GM12878 (cell line): Measurements from ENCODE around the gene HAO2. TPM values are rescaled to one million over a fixed set of nuclear protein-coding genes. Genes with fewer than 3 reads are reported as not detected.

ENCODE experiments used
- ATAC-seq: fragments of 200-7000 bp; cut with Tn5 transposase; 3 replicates; pipeline ENCODE4 v1.9.1; 2020; ENCODE audit warnings: mild to moderate bottlenecking, moderate library complexity
- BruUV-seq: library from RNA; stranded (reverse); fragments of 400-500 nt; replicated peaks from 2 replicates; lab custom pipeline; 2021; lab: Mats Ljungman, UMichigan
- CTCF ChIA-PET: fragments of 300-600 bp; sonication (Branson Sonifier 250); formaldehyde crosslinking; extraction: SDS; loops from one replicate; lab custom pipeline; 2021; ENCODE audit warnings: inconsistent platforms; lab: Yijun Ruan, JAX
- POLR2A ChIA-PET: fragments of 350-600 bp; formaldehyde crosslinking; extraction: SDS; loops from one replicate; lab custom pipeline; 2021; ENCODE audit warnings: inconsistent platforms; lab: Charles Lee
- RAD21 ChIA-PET: fragments of 300-600 bp; sonication (Branson Sonifier 250); formaldehyde crosslinking; loops from one replicate; lab custom pipeline; 2023; ENCODE audit warnings: antibody characterized with exemption; ENCODE audit not compliant: unreplicated experiment; lab: Charles Lee
- SMC1A ChIA-PET: fragments of 300-600 bp; sonication (Branson Sonifier 250); formaldehyde crosslinking; loops from one replicate; lab custom pipeline; 2023; ENCODE audit not compliant: unreplicated experiment, uncharacterized antibody; lab: Charles Lee
- DNase-seq: peaks from one replicate; pipeline ENCODE4 v3.0.0-alpha.2; 2011; ENCODE audit warnings: low read depth, low spot score
- FAIRE-seq: peaks from 3 replicates; lab custom pipeline; 2011; peaks lifted over from hg19 to GRCh38; lab: Jason Lieb, UNC
- H2AFZ ChIP-seq: 2 replicates; pipeline ENCODE4 v1.6.0; 2011; ENCODE audit warnings: low read depth, low read length, control low read depth; ENCODE audit not compliant: control insufficient read depth
- H3K27ac ChIP-seq: 2 replicates; pipeline ENCODE4 v1.5.1; 2011; ENCODE audit warnings: control low read depth; ENCODE audit not compliant: control insufficient read depth, insufficient read depth
- H3K27me3 ChIP-seq, 2 experiments: replicated peaks in 1 of 2; 2 replicates each; pipeline versions ENCODE4 v1.6.0 to v1.6.1; 2011; ENCODE audit warnings: low read length in 1 of 2; ENCODE audit not compliant: control insufficient read depth in 2 of 2, insufficient read depth in 2 of 2
- H3K36me3 ChIP-seq, 2 experiments: 2 replicates each; pipeline ENCODE4 v1.5.1; 2011; ENCODE audit warnings: low read length in 1 of 2; ENCODE audit not compliant: control insufficient read depth in 2 of 2, insufficient read depth in 2 of 2
- H3K4me1 ChIP-seq: 2 replicates; pipeline ENCODE4 v1.6.1; 2011; ENCODE audit warnings: mild to moderate bottlenecking, low read length, moderate library complexity, mixed read lengths; ENCODE audit not compliant: control insufficient read depth, insufficient read depth
- H3K4me2 ChIP-seq: 2 replicates; pipeline ENCODE4 v1.6.0; 2011; ENCODE audit warnings: control low read depth; ENCODE audit not compliant: control insufficient read depth, insufficient read depth
- H3K4me3 ChIP-seq: fragments of 200-600 bp; sonication (generic); 2 replicates; pipeline ENCODE4 v1.5.1; 2016
- H3K79me2 ChIP-seq: 2 replicates; pipeline ENCODE4 v1.6.0; 2011; ENCODE audit warnings: low read length; ENCODE audit not compliant: control insufficient read depth, insufficient read depth
- H3K9ac ChIP-seq: 2 replicates; pipeline ENCODE4 v1.8.0; 2011; ENCODE audit warnings: low read length, control low read depth, mixed read lengths; ENCODE audit not compliant: control insufficient read depth, insufficient read depth
- H3K9me3 ChIP-seq: replicated peaks from 3 replicates; pipeline ENCODE4 v1.5.1; 2011; ENCODE audit warnings: mild to moderate bottlenecking, low read length; ENCODE audit not compliant: control insufficient read depth, insufficient read depth
- H4K20me1 ChIP-seq: 2 replicates; pipeline ENCODE4 v1.6.0; 2011; ENCODE audit not compliant: control insufficient read depth, insufficient read depth
- HDGF ChIP-seq: fragments of 450-650 bp; IDR thresholded peaks from 2 replicates; pipeline ENCODE4 v1.6.1; 2016; ENCODE audit warnings: antibody characterized with exemption
- IKZF2 ChIP-seq, 2 experiments: fragments of 450-650 bp; IDR thresholded peaks; 2 replicates each; pipeline ENCODE4 v1.6.1; 2017; ENCODE audit warnings: mild to moderate bottlenecking in 2 of 2, moderate library complexity in 2 of 2
- IRF4 ChIP-seq: IDR thresholded peaks from 2 replicates; pipeline ENCODE4 v1.6.1; 2011; ENCODE audit warnings: low read depth, low read length
- NFIC ChIP-seq: IDR thresholded peaks from 2 replicates; pipeline ENCODE4 v1.6.1; 2012; ENCODE audit warnings: low read depth, mild to moderate bottlenecking, inconsistent platforms, low read length, moderate library complexity
- POU2F2 ChIP-seq: IDR thresholded peaks from 3 replicates; pipeline ENCODE4 v1.6.1; 2011; ENCODE audit warnings: low read depth, mild to moderate bottlenecking, low read length, borderline replicate concordance
- RAD21 ChIP-seq: IDR thresholded peaks from 2 replicates; pipeline ENCODE4 v1.6.1; 2011; ENCODE audit warnings: mild to moderate bottlenecking, low read depth, low read length, moderate library complexity; ENCODE audit not compliant: insufficient read depth
- SIX5 ChIP-seq: IDR thresholded peaks from 2 replicates; pipeline ENCODE4 v1.6.1; 2011; ENCODE audit warnings: mild to moderate bottlenecking, low read depth, low read length, moderate library complexity; ENCODE audit not compliant: severe bottlenecking
- SMC3 ChIP-seq: IDR thresholded peaks from 2 replicates; pipeline ENCODE4 v1.6.1; 2011; ENCODE audit warnings: low read length, improper control_type of control experiment, borderline replicate concordance
- WGBS: methylation state at CpG from one replicate; pipeline ENCODE4 v1.1.6; 2016; ENCODE audit warnings: low lambda C conversion rate; ENCODE audit not compliant: insufficient replicate concordance, insufficient coverage; ENCODE audit errors: missing lambda C conversion rate; 5-methylcytosine and 5-hydroxymethylcytosine counted together
- in situ Hi-C: fragments of 300-500 bp; cut with MboI; formaldehyde crosslinking; loops from 9 replicates; pipeline ENCODE4 v1.14.3; 2018; ENCODE audit warnings: mixed read lengths
- intact Hi-C: fragments of 100-400 bp; cut with micrococcal nuclease; formaldehyde crosslinking; loops from one replicate; pipeline ENCODE4 v1.14.2; 2022; ENCODE audit not compliant: unreplicated experiment
- polyA plus RNA-seq, 11 experiments: library from polyadenylated mRNA; depleted of rRNA in 4 of 11; unstranded in 6 of 11; stranded (reverse) in 5 of 11; fragments of >200 nt; fragmentation: Nextera tagmentation in 4 of 11; fragmentation: Illumina TruSeq in 1 of 11; extraction: Ambion mirVana in 4 of 11; extraction: Trizol in 1 of 11; gene quantifications; 1 replicate in 1 of 11; 2 replicates in 10 of 11; pipeline versions ENCODE4 v1.2.1 to v1.2.3, GENCODE V29; 2011 to 2016; ENCODE audit warnings: inconsistent platforms in 2 of 11, missing spikeins in 2 of 11, low read depth in 1 of 11
- total RNA-seq, 4 experiments: library from RNA; depleted of rRNA in 3 of 4; stranded (reverse); fragments of >200 nt in 3 of 4; fragmentation: Illumina TruSeq in 1 of 4; extraction: Trizol in 1 of 4; gene quantifications; 2 replicates each; pipeline versions ENCODE4 v1.2.1 to v1.2.3, GENCODE V29; 2013 to 2021
- TF ChIP-seq, protein P1 (sequence below): fragments of 450-650 bp; IDR thresholded peaks from 2 replicates; pipeline ENCODE4 v1.6.1; 2018; ENCODE audit warnings: borderline replicate concordance, mild to moderate bottlenecking; ENCODE audit not compliant: partially characterized antibody
- TF ChIP-seq, protein P2 (sequence below): fragments of 450-650 bp; formaldehyde crosslinking; IDR thresholded peaks from 2 replicates; pipeline ENCODE4 v1.5.0; 2022; ENCODE audit warnings: mild to moderate bottlenecking, missing genetic modification characterization

HAO2 gene
- total and polyA plus RNA-seq, 10 of the 15 experiments (the other 5 are each of a cell fraction or from before 2014, with no cell fraction given) = not detected

DNA sequence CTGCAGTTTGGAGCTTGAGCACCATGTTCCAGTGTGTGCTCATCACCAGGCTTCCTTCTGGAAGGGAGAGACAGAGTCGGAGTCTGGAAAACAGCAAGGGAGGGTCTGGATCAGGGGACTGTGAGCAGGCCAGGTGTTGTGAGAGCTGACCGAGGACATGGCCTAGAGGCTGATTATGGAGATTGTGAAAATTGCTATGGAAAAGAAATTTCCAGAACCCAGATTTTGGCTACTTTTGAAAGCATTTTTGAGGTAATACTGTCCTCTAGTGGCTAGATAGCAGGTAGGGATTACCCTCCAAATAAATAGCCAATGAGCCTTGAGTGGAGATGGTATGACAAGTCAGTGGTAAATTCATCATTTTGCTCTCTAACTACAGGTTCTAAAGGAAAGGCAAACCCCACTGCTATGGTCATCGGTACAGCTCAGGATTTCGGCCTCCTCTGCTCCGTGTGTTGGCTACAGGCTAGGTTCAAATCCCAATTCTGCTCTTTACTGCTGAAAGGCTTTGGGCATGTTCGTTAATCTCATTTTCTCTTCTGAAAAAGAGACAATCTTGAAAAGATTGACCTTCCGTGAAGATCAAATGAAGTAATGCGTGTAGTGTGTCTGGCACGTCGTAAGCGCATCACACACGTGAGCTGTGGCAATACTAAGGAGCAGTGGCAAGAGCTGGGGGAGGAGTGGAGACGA lies 1.0 kb upstream of the HAO2 start (continued):
- TF ChIP-seq, protein P1, sequence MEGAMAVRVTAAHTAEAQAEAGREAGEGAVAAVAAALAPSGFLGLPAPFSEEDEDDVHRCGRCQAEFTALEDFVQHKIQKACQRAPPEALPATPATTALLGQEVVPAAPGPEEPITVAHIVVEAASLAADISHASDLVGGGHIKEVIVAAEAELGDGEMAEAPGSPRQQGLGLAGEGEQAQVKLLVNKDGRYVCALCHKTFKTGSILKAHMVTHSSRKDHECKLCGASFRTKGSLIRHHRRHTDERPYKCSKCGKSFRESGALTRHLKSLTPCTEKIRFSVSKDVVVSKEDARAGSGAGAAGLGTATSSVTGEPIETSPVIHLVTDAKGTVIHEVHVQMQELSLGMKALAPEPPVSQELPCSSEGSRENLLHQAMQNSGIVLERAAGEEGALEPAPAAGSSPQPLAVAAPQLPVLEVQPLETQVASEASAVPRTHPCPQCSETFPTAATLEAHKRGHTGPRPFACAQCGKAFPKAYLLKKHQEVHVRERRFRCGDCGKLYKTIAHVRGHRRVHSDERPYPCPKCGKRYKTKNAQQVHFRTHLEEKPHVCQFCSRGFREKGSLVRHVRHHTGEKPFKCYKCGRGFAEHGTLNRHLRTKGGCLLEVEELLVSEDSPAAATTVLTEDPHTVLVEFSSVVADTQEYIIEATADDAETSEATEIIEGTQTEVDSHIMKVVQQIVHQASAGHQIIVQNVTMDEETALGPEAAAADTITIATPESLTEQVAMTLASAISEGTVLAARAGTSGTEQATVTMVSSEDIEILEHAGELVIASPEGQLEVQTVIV = no peak
- TF ChIP-seq IRF4 (peak; percentile 35; the same call in 1 of the 2 replicates), POU2F2 (0 out of 3 replicates have a peak, but pooled peaks have one; percentile 47), IKZF2 (IDR thresholded peaks at IDR 0.05) (no peak), SMC3 (peak; percentile 100)
- TF ChIP-seq, all 136 proteins: peak for 8

DNA sequence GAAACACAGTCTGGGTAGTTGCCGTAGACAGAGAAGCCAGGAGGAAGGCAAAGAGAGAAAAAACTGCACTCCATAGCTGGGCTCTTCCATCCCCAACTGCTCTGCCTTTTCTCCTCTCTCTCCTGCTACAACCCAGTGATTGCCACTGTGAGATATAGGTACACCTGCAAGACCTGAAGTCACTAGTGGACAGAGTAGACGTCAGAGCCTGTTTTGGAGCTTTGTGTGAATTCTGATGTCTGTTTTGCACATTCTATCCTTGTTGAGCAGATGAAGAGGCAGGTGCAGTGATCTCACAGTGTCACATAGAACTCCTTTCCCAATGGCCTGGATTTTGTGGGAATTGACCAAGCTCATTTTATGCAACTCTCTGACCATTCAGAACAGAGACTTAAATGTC lies 2.2 kb downstream of the HAO2 start:
- ChIA-PET POLR2A (no interaction called here), CTCF (interaction anchor here (0.6 to 8.9 kb wide), 11 partner anchors 10 to 241 kb away, joined by 3 to 144 read pairs (median 5); no protein-coding TSS in a partner anchor), RAD21 (interaction anchor here (0.9 to 2.0 kb wide), 6 partner anchors 13 to 155 kb away, joined by 3 to 6 read pairs (median 3); no protein-coding TSS in a partner anchor), SMC1A (interaction anchor here (0.7 to 7.2 kb wide), 12 partner anchors 9 to 202 kb away, joined by 3 to 73 read pairs (median 5); no protein-coding TSS in a partner anchor)
- Histone ChIP-seq H3K79me2 (no peaks in the 10 kb centered on the region), H3K27ac (no peak overlapping the region), H4K20me1 (no peaks in the 10 kb centered on the region), H3K4me2 (no peak overlapping the region), H3K36me3 (no peaks in the 10 kb centered on the region), H3K9ac (no peak overlapping the region), H2AFZ (no peak overlapping the region), H3K4me3 (no peak overlapping the region), H3K27me3 (no peaks in the 10 kb centered on the region), H3K4me1 (peaks cover 5% of the 10 kb centered on the region; the same call in 1 of the 2 replicates), H3K9me3 (no peaks in the 10 kb centered on the region; the same call in 2 of the 3 replicates)
- intact Hi-C loops (loop anchor here (5.0 to 10.0 kb wide), 2 partner anchors 104 to 177 kb away; no protein-coding TSS in a partner anchor), in situ Hi-C loops (loop anchor here (10.0 kb wide), 1 partner anchor 304 kb away; no protein-coding TSS in a partner anchor)
- no peak for ATAC-seq
- no peak for FAIRE-seq
- BruUV-seq = no TSS peak
- 47% methylated on average over 2 of the region's 2 CpGs for WGBS
- no peak for DNase-seq
- TF ChIP-seq HDGF (no peak), NFIC (no peak), SIX5 (no peak), RAD21 (no peak)
- TF ChIP-seq, protein P1 = no peak
- TF ChIP-seq, protein P2, sequence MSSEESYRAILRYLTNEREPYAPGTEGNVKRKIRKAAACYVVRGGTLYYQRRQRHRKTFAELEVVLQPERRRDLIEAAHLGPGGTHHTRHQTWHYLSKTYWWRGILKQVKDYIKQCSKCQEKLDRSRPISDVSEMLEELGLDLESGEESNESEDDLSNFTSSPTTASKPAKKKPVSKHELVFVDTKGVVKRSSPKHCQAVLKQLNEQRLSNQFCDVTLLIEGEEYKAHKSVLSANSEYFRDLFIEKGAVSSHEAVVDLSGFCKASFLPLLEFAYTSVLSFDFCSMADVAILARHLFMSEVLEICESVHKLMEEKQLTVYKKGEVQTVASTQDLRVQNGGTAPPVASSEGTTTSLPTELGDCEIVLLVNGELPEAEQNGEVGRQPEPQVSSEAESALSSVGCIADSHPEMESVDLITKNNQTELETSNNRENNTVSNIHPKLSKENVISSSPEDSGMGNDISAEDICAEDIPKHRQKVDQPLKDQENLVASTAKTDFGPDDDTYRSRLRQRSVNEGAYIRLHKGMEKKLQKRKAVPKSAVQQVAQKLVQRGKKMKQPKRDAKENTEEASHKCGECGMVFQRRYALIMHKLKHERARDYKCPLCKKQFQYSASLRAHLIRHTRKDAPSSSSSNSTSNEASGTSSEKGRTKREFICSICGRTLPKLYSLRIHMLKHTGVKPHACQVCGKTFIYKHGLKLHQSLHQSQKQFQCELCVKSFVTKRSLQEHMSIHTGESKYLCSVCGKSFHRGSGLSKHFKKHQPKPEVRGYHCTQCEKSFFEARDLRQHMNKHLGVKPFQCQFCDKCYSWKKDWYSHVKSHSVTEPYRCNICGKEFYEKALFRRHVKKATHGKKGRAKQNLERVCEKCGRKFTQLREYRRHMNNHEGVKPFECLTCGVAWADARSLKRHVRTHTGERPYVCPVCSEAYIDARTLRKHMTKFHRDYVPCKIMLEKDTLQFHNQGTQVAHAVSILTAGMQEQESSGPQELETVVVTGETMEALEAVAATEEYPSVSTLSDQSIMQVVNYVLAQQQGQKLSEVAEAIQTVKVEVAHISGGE (CRISPR knock-in tag) = no peak
